ENCODE measurements around the gene APOBEC3F.

DNA sequence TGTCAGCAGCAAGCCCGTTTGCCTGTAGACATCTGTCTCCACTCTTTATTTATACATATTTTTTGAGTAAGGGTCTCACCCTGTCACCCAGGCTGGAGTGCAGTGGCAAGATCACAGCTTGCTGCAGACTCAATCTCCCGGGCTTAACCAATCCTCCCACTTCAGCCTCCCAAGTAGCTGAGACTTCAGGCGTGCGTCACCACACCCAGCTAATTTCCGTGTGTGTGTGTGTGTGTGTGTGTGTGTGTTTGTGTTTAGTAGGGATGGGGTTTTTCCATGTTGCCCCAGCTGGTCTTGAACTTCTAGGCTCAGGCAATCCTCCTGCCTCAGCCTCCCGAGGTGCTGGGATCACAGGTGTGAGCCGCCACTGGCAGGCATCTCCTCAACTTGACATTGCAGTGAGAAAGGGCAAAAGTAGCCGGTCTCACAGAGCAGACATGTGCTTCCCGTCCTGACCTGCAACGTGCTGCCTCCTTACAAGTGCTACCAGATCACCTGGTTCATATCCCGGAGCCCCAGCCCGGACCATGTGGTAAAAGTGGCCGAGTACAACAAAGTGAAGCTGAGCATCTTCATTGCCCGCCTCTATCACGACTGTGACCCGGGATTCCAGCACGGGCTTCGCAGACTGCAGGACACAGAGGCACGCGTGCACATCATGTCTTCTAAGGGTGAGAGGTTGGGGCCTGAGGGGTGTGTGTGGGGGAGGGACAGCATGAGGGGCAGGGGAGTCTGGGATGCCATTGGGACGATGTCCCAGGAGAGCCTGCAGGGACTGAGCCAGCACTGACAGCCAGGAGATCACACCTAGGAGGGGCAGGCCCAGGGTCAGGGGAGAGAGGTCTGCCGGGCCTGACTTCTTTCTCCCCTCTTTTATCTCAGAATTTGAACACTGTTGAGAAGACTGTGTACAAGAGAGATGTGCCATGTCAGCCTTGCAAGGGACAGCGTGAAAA is 50.7 kb downstream of the APOBEC3F start:
- TF ChIP-seq, protein P1, sequence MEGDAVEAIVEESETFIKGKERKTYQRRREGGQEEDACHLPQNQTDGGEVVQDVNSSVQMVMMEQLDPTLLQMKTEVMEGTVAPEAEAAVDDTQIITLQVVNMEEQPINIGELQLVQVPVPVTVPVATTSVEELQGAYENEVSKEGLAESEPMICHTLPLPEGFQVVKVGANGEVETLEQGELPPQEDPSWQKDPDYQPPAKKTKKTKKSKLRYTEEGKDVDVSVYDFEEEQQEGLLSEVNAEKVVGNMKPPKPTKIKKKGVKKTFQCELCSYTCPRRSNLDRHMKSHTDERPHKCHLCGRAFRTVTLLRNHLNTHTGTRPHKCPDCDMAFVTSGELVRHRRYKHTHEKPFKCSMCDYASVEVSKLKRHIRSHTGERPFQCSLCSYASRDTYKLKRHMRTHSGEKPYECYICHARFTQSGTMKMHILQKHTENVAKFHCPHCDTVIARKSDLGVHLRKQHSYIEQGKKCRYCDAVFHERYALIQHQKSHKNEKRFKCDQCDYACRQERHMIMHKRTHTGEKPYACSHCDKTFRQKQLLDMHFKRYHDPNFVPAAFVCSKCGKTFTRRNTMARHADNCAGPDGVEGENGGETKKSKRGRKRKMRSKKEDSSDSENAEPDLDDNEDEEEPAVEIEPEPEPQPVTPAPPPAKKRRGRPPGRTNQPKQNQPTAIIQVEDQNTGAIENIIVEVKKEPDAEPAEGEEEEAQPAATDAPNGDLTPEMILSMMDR (IDR thresholded peaks at IDR 0.05), result no peak
- TF ChIP-seq POLR2A (IDR thresholded peaks at IDR 0.05), result no peak
